HCT116 (cell line): ENCODE measurements around the gene NAB2. TPM values are rescaled to one million over a fixed set of nuclear protein-coding genes. Genes with fewer than 3 reads are reported as not detected.
"Not testable (repeated sequence)": the region's sequence is repeated elsewhere in the genome, so short reads cannot be mapped to it uniquely, and the experiment has no call there.

Experiments
- ATAC-seq: fragments of 200-7000 bp; cut with Tn5 transposase; 2 replicates; pipeline ENCODE4 v1.9.1; 2020; ENCODE audit warnings: mild to moderate bottlenecking, moderate library complexity
- BruUV-seq: library from RNA; stranded (reverse); fragments of 400-500 nt; replicated peaks from 2 replicates; lab custom pipeline; 2021; lab: Mats Ljungman, UMichigan
- CTCF ChIA-PET: fragments of 300-600 bp; sonication (Branson Sonifier 250); formaldehyde crosslinking; loops from one replicate; lab custom pipeline; 2021; ENCODE audit warnings: antibody characterized with exemption; lab: Charles Lee
- POLR2A ChIA-PET: fragments of 300-600, 350-600 bp; sonication (Branson Sonifier 250); formaldehyde crosslinking; loops from one replicate; lab custom pipeline; 2021; ENCODE audit warnings: antibody characterized with exemption; lab: Charles Lee
- RAD21 ChIA-PET, 2 experiments: fragments of 300-600 bp; sonication (Branson Sonifier 250); formaldehyde crosslinking; loops; one replicate each; lab custom pipeline; 2023; ENCODE audit warnings: low total read pairs in 2 of 2; ENCODE audit not compliant: uncharacterized antibody in 2 of 2, unreplicated experiment in 2 of 2, low non-redundant PET in 1 of 2; lab: Charles Lee
- DNase-seq: peaks from one replicate; pipeline ENCODE4 v3.0.0-alpha.2; 2010; ENCODE audit warnings: low read depth, low spot score
- H2AFZ ChIP-seq: fragments of 200-600 bp; shearing (Covaris generic), sonication (generic); 2 replicates; pipeline ENCODE4 v1.6.1; 2017; ENCODE audit warnings: low read depth, mixed run types, mixed read lengths, antibody characterized with exemption, low read length; ENCODE audit not compliant: poor library complexity, severe bottlenecking
- H3K27ac ChIP-seq: 2 replicates; pipeline ENCODE4 v1.5.1; 2012; ENCODE audit warnings: low read depth, low read length
- H3K27me3 ChIP-seq: fragments of 200-600 bp; sonication (generic); 2 replicates; pipeline ENCODE4 v1.6.1; 2016; ENCODE audit warnings: mixed run types, low read length, mixed read lengths; ENCODE audit not compliant: insufficient read depth
- H3K36me3 ChIP-seq, 2 experiments: fragments of 200-500 bp in 1 of 2; fragments of 200-600 bp in 1 of 2; sonication (Bioruptor generic) in 1 of 2; sonication (generic) in 1 of 2; 2 replicates each; pipeline versions ENCODE4 v1.5.1 to v1.6.1; 2014 to 2016; ENCODE audit warnings: low read length in 2 of 2, inconsistent platforms in 1 of 2, mixed read lengths in 1 of 2, mixed run types in 1 of 2; ENCODE audit not compliant: insufficient read depth in 2 of 2, control insufficient read depth in 1 of 2
- H3K4me1 ChIP-seq, 2 experiments: fragments of 200-600 bp in 1 of 2; sonication (generic) in 1 of 2; 2 replicates each; pipeline versions ENCODE4 v1.5.1 to v1.6.1; 2012 to 2017; ENCODE audit warnings: low read length in 2 of 2, inconsistent platforms in 1 of 2, mild to moderate bottlenecking in 1 of 2, mixed read lengths in 1 of 2, mixed run types in 1 of 2, moderate library complexity in 1 of 2; ENCODE audit not compliant: insufficient read depth in 2 of 2, control insufficient read depth in 1 of 2
- H3K4me2 ChIP-seq: fragments of 200-600 bp; sonication (generic); 2 replicates; pipeline ENCODE4 v1.6.1; 2017; ENCODE audit warnings: mixed run types, low read length, mixed read lengths
- H3K4me3 ChIP-seq, 2 experiments: fragments of 200-600 bp in 1 of 2; sonication (generic) in 1 of 2; replicated peaks in 1 of 2; 2 replicates each; pipeline ENCODE4 v1.5.1; 2011 to 2016; ENCODE audit warnings: low read length in 2 of 2, control low read depth in 1 of 2, low read depth in 1 of 2, mild to moderate bottlenecking in 1 of 2, mixed read lengths in 1 of 2, mixed run types in 1 of 2
- H3K79me2 ChIP-seq: fragments of 200-600 bp; sonication (generic); 2 replicates; pipeline ENCODE4 v1.6.1; 2017; ENCODE audit warnings: mild to moderate bottlenecking, mixed run types, low read length, moderate library complexity, mixed read lengths; ENCODE audit not compliant: insufficient read depth
- H3K9ac ChIP-seq: fragments of 200-600 bp; sonication (generic); 2 replicates; pipeline ENCODE4 v1.6.1; 2016; ENCODE audit warnings: low read length, mixed read lengths
- H3K9me2 ChIP-seq: fragments of 200-600 bp; sonication (generic), shearing (Covaris generic); 2 replicates; pipeline ENCODE4 v1.6.1; 2017; ENCODE audit warnings: mixed run types, mild to moderate bottlenecking, moderate library complexity; ENCODE audit not compliant: insufficient read depth
- H3K9me3 ChIP-seq, 2 experiments: fragments of 200-500 bp in 1 of 2; fragments of 200-600 bp in 1 of 2; sonication (Bioruptor generic) in 1 of 2; sonication (generic) in 1 of 2; 2 replicates each; pipeline ENCODE4 v1.6.1; 2014 to 2017; ENCODE audit warnings: low read length in 2 of 2, mixed read lengths in 2 of 2, inconsistent platforms in 1 of 2, low read depth in 1 of 2, mild to moderate bottlenecking in 1 of 2, mixed run types in 1 of 2, moderate library complexity in 1 of 2; ENCODE audit not compliant: control insufficient read depth in 1 of 2, insufficient read depth in 1 of 2
- H4K20me1 ChIP-seq: fragments of 200-600 bp; sonication (generic), shearing (Covaris generic); 2 replicates; pipeline ENCODE4 v1.6.1; 2017; ENCODE audit warnings: mixed run types, mild to moderate bottlenecking, moderate library complexity; ENCODE audit not compliant: insufficient read depth
- CTCF ChIP-seq, 3 experiments: fragments of 200-600 bp in 1 of 3; sonication (generic) in 1 of 3; IDR thresholded peaks in 2 of 3; conservative IDR thresholded peaks in 1 of 3; 2 replicates each; pipeline ENCODE4 v1.5.1; 2012 to 2017; ENCODE audit warnings: low read depth in 2 of 3, low read length in 2 of 3, antibody characterized with exemption in 1 of 3, borderline replicate concordance in 1 of 3, control low read depth in 1 of 3, mild to moderate bottlenecking in 1 of 3, mixed read lengths in 1 of 3, mixed run types in 1 of 3, moderate library complexity in 1 of 3; ENCODE audit not compliant: insufficient read depth in 1 of 3
- ELF1 ChIP-seq: IDR thresholded peaks from 2 replicates; pipeline ENCODE4 v1.6.1; 2012; ENCODE audit warnings: low read depth, borderline replicate concordance
- EZH2 ChIP-seq: fragments of 200-600 bp; sonication (generic); IDR thresholded peaks from 2 replicates; pipeline ENCODE4 v1.6.1; 2017; ENCODE audit warnings: antibody characterized with exemption, mixed run types
- FOSL1 ChIP-seq: IDR thresholded peaks from 2 replicates; pipeline ENCODE4 v1.6.1; 2012; ENCODE audit warnings: low read depth
- JUND ChIP-seq: IDR thresholded peaks from 2 replicates; pipeline ENCODE4 v1.6.1; 2012
- POLR2AphosphoS5 ChIP-seq: IDR thresholded peaks from 2 replicates; pipeline ENCODE4 v1.6.1; 2011; ENCODE audit warnings: mild to moderate bottlenecking, low read depth, low read length, moderate library complexity
- RAD21 ChIP-seq: IDR thresholded peaks from 2 replicates; pipeline ENCODE4 v1.6.1; 2012; ENCODE audit warnings: low read depth, mild to moderate bottlenecking
- SP1 ChIP-seq: IDR thresholded peaks from 2 replicates; pipeline ENCODE4 v1.6.1; 2012; ENCODE audit warnings: low read depth
- ZBTB33 ChIP-seq: IDR thresholded peaks from 2 replicates; pipeline ENCODE4 v1.6.1; 2011; ENCODE audit warnings: mild to moderate bottlenecking, low read length, moderate library complexity; ENCODE audit not compliant: insufficient replicate concordance; ENCODE audit errors: extremely low read depth
- intact Hi-C: fragments of 100-400 bp; cut with micrococcal nuclease; formaldehyde crosslinking; loops from 2 replicates; pipeline ENCODE4 v1.10.0; 2022
- total RNA-seq: library from RNA; stranded (reverse); gene quantifications from one replicate; pipeline ENCODE4 v1.2.1, GENCODE V29; 2021; ENCODE audit not compliant: unreplicated experiment

NAB2 gene
- total RNA-seq, 1 experiment from 2014 or later: 77.1 TPM

GRCh38 chr12:57072661-57073060 is 16.3 kb upstream of the NAB2 start (continued):
- TF ChIP-seq SP1 (no peak), ELF1 (no peak), RAD21 (no peak), POLR2AphosphoS5 (no peak), CTCF (IDR thresholded peaks at IDR 0.05 in 2 of 3, conservative IDR thresholded peaks at IDR 0.05 in 1 of 3; ENCODE audit: borderline replicate concordance in 1 of 3, insufficient read depth in 1 of 3, low read depth in 2 of 3, low read length in 2 of 3) (no peak), FOSL1 (no peak), EZH2 (no peak), ZBTB33 (no peak), JUND (no peak)

- H3K27me3 ChIP-seq, BruUV-seq, ATAC-seq, intact Hi-C loops, H3K9me3 ChIP-seq, H3K9ac ChIP-seq, H3K4me1 ChIP-seq, H3K9me2 ChIP-seq, DNase-seq, H3K4me3 ChIP-seq, H3K4me2 ChIP-seq, H2AFZ ChIP-seq, H3K27ac ChIP-seq, H4K20me1 ChIP-seq: not testable (repeated sequence)
- CTCF ChIA-PET: interaction anchor here (0.9 to 2.7 kb wide), 2 partner anchors 38 to 51 kb away, joined by 3 to 17 read pairs; partner anchors contain the start of gene STAT6
- RAD21 ChIA-PET: interaction anchor here in 1 of 2 experiments (1.4 kb wide), 1 partner anchor 38 kb away, joined by 8 read pairs; the partner anchor contains the start of gene STAT6
- Histone ChIP-seq H3K79me2 (peaks cover 45% of the 10 kb centered on the region), H3K36me3 (peaks cover 11 to 16% of the 10 kb centered on the region in 2 experiments; a peak in 3 of 4 replicates)
- POLR2A ChIA-PET: interaction anchor here (1.8 kb wide), 1 partner anchor 38 kb away, joined by 5 read pairs; the partner anchor contains the start of gene STAT6
These were observed 15.1 kb upstream of the NAB2 start for GRCh38 chr12:57073566-57074450.
